Measurements from ENCODE around the gene SRGAP3.

SRGAP3 gene

DNA sequence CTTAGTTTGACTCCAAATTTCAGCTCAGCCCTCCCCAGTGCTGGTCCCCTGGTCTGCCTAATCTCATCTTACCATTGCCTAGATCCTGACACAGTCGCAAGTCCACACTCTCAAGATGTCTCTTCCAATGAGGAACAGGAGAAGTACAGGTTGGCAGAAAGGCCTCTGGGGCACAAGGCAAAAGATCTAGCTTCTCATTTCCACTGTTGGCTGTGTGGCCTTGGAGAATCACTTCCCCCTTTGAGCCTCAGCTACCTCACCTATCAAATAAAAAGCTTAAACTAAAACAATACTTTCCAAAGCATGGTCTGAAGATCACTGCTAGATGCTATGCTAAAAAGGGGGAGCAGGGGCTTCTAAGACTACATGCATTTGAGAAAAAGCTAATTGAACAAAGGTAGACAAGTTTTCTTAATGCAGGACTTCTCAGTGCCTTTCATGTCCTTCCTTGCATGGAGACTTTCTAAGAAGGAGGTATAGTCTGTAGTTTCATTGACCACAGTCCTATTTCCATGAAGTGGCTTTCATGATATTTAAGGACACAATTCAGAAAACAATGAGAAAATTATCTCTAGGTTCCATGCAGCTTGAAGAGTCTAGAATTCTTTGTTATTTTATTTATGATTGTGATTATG, 168.1 kb downstream of the SRGAP3 start:
- no peak for DNase-seq (ENCODE audit: low read depth)

DNA sequence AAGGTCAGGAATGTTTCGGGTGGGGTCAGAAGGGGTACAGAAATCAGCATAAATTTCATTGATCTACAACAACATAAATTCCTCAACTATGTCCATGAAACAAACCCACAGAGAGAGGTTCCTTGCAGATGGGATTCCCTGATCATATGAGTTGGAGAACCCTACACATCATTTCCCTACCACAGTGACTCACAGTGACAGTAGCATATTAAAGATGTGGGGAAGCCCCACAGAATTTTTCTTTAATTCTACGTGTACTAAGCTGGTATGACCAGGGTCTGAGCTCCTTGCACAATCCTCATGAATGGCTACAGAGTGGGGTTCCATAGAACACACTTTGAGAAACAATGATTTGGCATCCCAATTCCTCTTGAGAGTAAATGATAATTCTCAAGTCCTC, 169.3 kb downstream of the SRGAP3 start:
- DNase-seq (ENCODE audit: low read depth), result no peak

DNA sequence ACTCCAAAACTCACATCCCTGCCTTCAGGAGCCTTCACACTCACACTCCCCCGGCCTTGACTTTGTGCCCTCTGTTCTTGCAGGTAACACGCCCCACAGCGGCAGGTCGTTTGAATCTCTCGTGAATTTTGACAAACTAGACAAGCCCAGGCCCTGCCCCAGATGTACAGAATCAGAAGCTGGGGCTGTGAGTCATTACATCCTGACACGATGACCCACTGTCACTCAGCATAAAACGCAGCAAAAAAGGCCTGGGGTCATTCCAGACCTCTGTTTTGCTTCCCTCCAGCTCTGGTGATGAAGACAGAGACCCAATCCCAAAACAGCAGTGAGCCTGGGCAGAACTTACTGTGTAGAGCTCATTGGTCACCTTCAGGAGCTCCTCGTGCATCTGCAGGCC, 169.8 kb downstream of the SRGAP3 start:
- DNase-seq (ENCODE audit: low read depth), result no peak

GRCh38 chr3:9078561-9079240, 170.7 kb downstream of the SRGAP3 start:
- no peak for DNase-seq (ENCODE audit: low read depth)

DNA sequence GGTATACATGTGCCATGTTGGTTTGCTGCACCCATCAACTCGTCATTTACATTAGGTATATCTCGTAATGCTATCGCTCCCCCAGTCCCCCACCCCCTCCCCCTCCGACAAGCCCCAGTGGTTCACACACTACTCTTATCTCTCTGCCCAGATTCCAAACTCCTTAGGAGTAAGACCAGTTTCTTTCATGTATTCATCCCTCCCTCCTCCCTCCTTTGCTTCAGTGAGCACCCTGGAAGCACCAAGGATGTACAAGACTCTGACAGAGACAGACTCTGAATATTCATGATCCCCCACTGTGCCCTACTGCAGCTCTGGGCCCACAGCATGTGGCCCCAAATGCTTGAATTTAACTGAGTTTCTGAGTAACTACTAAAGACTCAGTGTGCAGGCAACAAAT, 172.4 kb downstream of the SRGAP3 start:
- no peak for DNase-seq (ENCODE audit: low read depth)

DNA sequence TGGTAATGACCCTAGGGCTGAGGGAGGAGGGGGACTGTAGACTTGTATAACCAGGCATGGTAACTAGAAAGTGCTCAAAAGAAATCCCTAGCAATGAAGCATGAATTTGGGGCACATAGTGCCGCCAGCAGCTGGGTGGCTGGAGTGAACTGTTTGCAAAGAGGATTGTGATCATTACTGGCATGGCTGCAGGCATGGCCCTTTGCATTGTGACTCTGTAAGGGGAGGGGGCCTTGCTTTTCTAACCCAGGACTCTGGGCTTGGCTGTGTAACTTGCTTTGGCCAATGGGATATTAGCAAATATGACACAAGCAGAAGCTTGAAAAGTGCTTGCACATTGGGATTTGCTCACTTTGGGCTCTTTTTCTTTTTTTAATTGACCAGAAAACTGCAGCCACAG, 173.7 kb downstream of the SRGAP3 start:
- DNase-seq (ENCODE audit: low read depth), result no peak

DNA sequence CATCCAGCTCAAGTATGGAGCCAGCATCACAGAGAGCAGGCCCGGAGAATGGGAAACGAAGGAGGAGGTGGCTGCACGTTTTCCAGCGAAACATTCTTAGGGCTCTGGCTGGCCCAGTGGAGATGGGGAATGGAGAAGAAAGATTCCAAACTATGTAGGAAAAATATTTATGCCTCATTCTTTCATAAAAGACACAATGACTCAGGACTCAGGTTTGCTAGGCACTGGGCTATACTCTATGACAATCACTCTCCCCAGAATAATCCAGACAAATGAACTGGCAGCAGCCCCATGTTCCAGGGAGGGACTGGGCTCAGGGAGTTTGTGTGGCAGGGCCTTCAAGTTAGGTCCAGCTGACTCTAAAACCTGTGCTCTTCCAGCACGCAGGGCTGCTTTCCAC, 175.4 kb downstream of the SRGAP3 start:
- DNase-seq (ENCODE audit: low read depth), result no peak

DNA sequence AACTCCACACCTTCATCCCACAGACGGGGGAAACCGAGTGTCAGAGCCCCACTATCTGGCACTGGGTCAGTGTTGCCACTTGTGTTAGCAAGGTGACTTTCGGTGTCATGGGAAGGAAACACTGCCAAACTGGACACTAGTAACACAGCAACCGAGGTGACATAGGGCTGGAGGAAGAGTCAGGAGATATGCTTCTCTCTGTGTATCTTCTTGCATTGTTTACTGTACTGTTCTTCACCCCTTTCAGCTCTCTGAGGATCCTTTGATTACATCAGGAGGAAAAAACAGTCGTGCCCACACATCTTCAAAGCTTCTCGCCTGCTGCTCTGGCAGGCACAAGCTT, 176.8 kb downstream of the SRGAP3 start:
- DNase-seq (ENCODE audit: low read depth), result no peak

DNA sequence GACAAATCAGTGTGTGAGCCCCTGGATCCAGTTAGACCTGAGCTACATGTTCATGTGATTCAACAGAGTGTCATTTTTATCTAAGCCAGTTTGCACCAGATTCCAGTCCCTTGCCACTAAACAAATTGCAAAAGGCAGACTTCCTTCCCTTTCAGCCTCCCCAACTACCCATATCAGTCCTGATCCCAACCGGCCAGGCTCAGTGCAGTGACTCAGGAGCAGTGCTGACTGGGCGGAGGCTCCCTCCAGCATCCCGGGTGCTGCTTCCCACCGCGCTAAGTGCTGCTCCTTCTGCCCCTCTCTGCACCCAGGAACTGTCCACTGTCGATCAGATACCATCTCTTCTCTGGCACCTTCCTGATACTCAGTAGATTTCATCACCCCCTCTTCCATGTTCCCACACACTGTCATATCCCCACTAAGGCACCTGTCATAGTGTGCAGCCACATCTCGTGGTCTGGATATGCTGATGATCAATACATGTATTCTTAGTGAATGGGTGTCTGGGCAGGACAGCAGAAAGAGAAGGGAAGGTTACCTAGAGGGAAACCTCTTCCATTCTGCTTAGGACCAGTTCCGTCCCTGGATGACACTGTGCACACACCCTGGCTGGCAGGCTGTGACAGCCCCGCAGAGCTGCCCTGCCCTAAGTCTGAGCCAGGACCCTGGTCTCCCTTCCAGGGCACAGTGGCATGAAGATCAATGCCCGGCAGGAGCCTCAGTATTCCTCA, 177.3 kb downstream of the SRGAP3 start:
- DNase-seq (ENCODE audit: low read depth), result no peak

GRCh38 chr3:9070961-9071360, 178.5 kb downstream of the SRGAP3 start:
- DNase-seq (ENCODE audit: low read depth), result no peak

DNA sequence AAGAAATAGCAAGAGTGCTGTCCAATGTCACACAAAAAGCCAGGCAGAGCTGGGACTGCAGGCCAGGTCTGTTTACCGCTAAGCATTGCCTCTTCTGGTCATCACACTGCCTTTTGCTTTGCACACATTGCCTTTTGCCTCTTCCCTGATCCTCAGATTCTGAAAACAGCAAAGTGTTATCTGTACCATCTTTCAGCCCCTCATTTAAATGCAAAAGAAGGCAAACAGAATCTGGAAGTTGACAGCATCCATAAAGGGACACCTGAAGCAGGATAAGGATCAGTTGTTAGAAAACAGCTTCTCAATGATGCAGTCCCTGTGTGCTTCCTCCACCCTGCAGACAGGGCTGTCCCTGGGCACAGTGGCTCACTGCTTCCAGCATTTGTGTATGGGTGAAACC, 179.5 kb downstream of the SRGAP3 start:
- no peak for DNase-seq (ENCODE audit: low read depth)

DNA sequence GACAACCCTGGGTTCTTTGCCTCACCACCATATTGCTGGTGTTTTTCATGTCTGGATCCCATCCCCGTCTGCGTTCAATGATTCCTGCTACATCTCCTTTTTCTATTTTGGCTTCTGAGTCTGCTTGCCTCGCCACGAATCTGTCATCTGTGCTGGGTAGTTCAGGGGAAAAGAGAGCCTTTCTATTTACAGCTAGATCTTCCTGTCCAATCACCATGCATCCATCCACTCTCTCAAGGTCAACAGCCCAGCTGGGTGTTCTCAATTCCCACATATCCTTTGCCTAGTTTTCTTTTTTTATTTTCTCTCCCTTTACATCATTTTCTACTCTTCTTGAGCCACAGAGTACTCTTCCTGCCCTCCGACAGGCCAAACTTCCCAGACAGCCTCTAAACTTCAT, 181.4 kb downstream of the SRGAP3 start:
- no peak for DNase-seq (ENCODE audit: low read depth)

DNA sequence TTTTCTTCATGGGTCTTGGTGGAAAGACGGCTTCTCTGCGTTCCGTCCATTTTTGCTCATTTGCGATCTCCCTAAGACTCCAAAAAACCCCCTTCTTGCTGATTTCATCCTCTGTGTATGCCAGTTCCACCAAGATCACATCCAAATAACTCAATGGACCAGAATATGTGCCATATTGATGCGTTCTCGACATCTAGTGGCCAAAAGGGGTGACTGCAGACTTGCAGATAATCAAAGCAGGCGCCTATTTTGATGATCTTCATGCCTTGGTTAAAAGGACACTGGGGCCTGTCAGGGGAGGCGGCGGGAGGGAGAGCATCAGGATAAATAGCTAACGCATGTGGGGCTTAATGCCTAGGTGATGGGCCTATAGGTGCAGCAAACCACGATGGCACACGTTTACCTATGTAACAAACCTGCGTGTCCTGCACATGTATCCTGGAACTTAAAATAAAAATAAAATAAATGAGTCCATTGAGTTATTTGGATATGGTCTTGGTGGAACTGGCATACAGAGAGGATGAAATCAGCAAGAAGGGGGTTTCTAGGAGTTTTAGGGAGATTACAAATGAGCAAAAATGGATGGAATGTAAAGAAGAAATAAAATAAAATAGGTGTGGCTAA, 182.0 kb downstream of the SRGAP3 start:
- no peak for DNase-seq (ENCODE audit: low read depth)

DNA sequence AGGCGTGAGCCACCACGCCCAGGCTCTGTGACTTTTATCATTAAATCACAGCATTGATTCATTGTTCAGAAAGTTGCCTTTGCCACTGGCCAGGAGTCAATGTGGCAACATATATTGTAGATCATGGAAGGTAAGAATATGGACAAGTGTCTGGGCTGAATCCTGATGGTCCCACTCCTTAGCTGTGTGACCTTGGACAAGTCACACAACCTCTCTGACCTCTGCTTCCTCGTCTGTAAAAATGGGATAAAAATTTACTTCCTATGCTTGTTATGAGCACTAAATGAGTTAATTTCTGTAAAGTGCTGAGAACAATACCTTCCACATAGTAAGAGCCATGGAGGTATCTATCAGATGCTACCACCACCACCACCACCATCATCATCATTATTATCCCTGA, 182.7 kb downstream of the SRGAP3 start:
- DNase-seq (ENCODE audit: low read depth), result no peak

DNA sequence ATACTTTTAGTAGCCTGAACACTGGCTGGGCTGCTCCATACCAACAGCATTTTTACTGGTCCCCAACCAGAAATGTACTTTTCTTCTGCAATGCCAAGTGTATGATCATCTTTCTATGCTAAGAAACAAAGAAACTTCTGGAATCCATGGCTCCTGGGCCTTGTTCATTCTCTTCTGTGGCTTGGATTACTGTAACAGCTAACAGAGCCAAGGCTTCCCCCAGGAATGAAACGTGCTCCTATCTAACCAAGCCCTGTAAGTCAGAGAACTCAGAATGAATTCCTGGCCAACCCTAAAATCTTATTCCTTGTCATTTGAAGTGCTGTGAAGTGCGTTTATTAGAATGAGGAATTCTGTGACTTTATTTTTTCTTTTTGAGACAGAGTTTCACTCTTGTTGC, 183.3 kb downstream of the SRGAP3 start:
- DNase-seq (ENCODE audit: low read depth), result no peak

GRCh38 chr3:9064850-9065249, 184.6 kb downstream of the SRGAP3 start:
- no peak for DNase-seq (ENCODE audit: low read depth)

GRCh38 chr3:9064251-9064650, 185.2 kb downstream of the SRGAP3 start:
- no peak for DNase-seq (ENCODE audit: low read depth)

- no peak for DNase-seq (ENCODE audit: low read depth)
Measured at GRCh38 chr3:9062570-9062969, 186.9 kb downstream of the SRGAP3 start.

DNA sequence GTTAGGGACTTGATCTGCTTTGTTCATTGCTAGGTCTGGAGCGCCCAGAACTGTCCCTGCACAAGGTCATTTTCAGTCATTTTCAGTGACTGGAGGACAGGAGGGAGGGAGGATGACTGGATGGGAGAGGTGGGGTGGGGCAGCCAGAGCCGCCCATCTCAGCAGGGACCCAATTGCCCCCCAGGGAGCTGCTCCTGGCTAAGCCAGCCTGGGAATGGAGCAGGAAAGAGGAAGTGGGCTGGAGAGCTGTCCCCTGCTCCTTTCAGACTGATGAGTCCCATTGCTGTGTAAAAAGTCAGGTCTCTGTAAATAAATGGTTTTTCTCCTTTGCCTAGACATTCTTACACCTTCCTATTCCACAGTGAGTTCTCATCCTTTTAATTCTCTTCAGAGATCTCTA, 187.8 kb downstream of the SRGAP3 start:
- no peak for DNase-seq (ENCODE audit: low read depth)

DNA sequence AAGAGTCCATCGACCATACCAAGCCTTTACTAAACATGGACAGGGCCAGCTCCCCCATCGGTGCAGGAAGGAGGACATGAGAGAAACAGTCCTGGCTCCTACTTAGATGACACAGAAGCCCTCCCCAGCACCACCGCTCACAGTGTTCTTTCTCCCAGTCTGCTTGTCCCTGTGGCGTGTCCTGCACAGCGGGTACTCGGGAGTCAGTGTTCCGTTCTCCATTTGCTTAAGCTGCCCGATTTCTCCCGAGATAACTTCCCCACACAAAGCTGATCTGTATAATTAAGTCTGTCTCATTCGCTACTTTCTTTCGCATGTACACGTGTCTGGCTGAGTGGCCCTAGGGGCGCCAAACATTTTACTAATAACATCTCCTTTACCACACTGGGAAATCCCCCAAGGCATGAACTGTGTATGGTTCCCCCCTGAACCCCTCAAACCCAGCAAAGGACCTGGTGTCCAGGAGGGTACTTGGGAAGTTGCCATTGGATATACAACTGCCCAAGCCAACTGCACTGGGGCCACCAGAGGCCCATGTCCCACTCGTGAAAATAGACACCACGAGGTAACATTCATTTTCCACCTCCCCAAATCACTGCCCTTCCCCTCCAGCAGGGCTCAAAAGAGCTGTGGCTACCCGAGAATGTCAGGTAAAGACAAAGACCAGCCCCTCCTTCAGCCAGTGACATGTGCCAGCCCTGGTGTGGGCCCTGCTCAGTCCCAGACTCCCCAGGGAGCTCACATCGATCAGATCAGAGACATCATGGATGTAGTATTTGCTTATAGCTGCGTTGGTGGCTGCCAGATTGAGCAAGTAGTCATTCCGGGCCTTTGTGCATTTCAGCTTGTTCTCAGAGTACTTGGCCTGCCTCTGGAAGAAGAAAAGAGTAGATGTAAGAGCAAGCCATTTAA, 189.7 kb downstream of the SRGAP3 start:
- no peak for DNase-seq (ENCODE audit: low read depth)

DNA sequence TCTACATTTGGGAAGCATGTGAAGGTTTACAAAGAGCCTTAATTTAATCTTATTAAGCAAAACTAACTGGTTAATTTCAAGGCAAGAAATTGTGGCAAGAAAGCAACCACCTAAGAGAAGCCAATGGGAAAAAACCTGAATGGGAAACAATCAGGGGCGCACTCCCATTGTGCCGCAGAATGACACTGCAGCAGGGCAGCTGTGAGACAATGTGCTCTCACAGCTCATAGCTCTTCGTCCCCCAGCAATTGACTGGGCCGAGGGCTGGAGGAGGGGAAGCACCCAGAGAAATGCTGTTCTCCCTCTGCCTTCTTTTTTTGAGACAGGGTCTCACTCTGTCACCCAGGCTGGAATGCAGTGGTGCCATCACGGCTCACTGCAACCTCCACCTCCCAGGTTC, 192.9 kb downstream of the SRGAP3 start:
- DNase-seq (ENCODE audit: low read depth), result no peak
